Right kidney (tissue), 1 donor: ENCODE measurements around the gene ATXN1.
"Not testable (repeated sequence)": the region's sequence is repeated elsewhere in the genome, so short reads cannot be mapped to it uniquely, and the experiment has no call there.

Source experiments
- DNase-seq: peaks from one replicate; pipeline ENCODE4 v3.0.0-alpha.2; 2016

Gene ATXN1

GRCh38 chr6:16383607-16384206, 377.6 kb downstream of the ATXN1 start:
- DNase-seq = no peak

GRCh38 chr6:16381968-16382367, 379.3 kb downstream of the ATXN1 start:
- not testable (repeated sequence) for DNase-seq

GRCh38 chr6:16380220-16380809, 380.9 kb downstream of the ATXN1 start:
- DNase-seq = no peak

GRCh38 chr6:16378360-16378759, 382.9 kb downstream of the ATXN1 start:
- DNase-seq = not testable (repeated sequence)

GRCh38 chr6:16377470-16377869, 383.8 kb downstream of the ATXN1 start:
- DNase-seq = no peak

- no peak for DNase-seq
Measured at GRCh38 chr6:16375843-16376242, 385.4 kb downstream of the ATXN1 start.

GRCh38 chr6:16375206-16375605, 386.1 kb downstream of the ATXN1 start:
- DNase-seq = no peak

- no peak for DNase-seq
Measured at GRCh38 chr6:16374461-16375200, 386.6 kb downstream of the ATXN1 start.

- DNase-seq = no peak
Measured at GRCh38 chr6:16374016-16374415, 387.2 kb downstream of the ATXN1 start.

- no peak for DNase-seq
Measured at GRCh38 chr6:16372029-16372776, 389.1 kb downstream of the ATXN1 start.

- DNase-seq = no peak
Measured at GRCh38 chr6:16371401-16371800, 389.9 kb downstream of the ATXN1 start.

GRCh38 chr6:16370943-16371342, 390.3 kb downstream of the ATXN1 start:
- DNase-seq = no peak

GRCh38 chr6:16369989-16370388, 391.3 kb downstream of the ATXN1 start:
- no peak for DNase-seq

- DNase-seq = no peak
Measured at GRCh38 chr6:16369140-16369745, 392.0 kb downstream of the ATXN1 start.

- DNase-seq = no peak
Measured at GRCh38 chr6:16367571-16367970, 393.7 kb downstream of the ATXN1 start.

- DNase-seq = no peak
Measured at GRCh38 chr6:16363749-16364148, 397.5 kb downstream of the ATXN1 start.

GRCh38 chr6:16362819-16363589, 398.3 kb downstream of the ATXN1 start:
- DNase-seq = no peak

- DNase-seq = no peak
Measured at GRCh38 chr6:16362296-16362695, 399.0 kb downstream of the ATXN1 start.

- no peak for DNase-seq
Measured at GRCh38 chr6:16361861-16362260, 399.4 kb downstream of the ATXN1 start.

- no peak for DNase-seq
Measured at GRCh38 chr6:16361121-16361520, 400.1 kb downstream of the ATXN1 start.

- DNase-seq = no peak
Measured at GRCh38 chr6:16360365-16360764, 400.9 kb downstream of the ATXN1 start.

- no peak for DNase-seq
Measured at GRCh38 chr6:16359563-16359962, 401.7 kb downstream of the ATXN1 start.
